Common myeloid progenitor, CD34-positive (primary cell): ENCODE measurements around the gene TOR1AIP1. TPM values are rescaled to one million over a fixed set of nuclear protein-coding genes. Genes with fewer than 3 reads are reported as not detected.
"Not testable (repeated sequence)": the region's sequence is repeated elsewhere in the genome, so short reads cannot be mapped to it uniquely, and the experiment has no call there.

Source experiments
- CTCF ChIA-PET: fragments of 350-600 bp; sonication (Branson Sonifier 250); formaldehyde crosslinking; loops from one replicate; lab custom pipeline; 2021; ENCODE audit warnings: antibody characterized with exemption; lab: Charles Lee
- POLR2A ChIA-PET: fragments of 350-600 bp; sonication (Branson Sonifier 250); formaldehyde crosslinking; loops from one replicate; lab custom pipeline; 2021; ENCODE audit warnings: antibody characterized with exemption; lab: Charles Lee
- DNase-seq, 3 donors: peaks; one replicate each; pipeline versions ENCODE4 v3.0.0 to v3.0.0-alpha.2; 2013
- H3K27ac ChIP-seq, 2 experiments: 1 replicate in 1 of 2; 2 replicates in 1 of 2; pipeline ENCODE4 v1.7.0; 2013; ENCODE audit warnings: inconsistent platforms in 2 of 2, low read length in 2 of 2, mild to moderate bottlenecking in 2 of 2, low read depth in 1 of 2, moderate library complexity in 1 of 2; ENCODE audit not compliant: severe bottlenecking in 2 of 2, insufficient read depth in 1 of 2, poor library complexity in 1 of 2
- H3K27me3 ChIP-seq, 5 experiments: replicated peaks in 2 of 5; 1 replicate in 3 of 5; 2 replicates in 2 of 5; pipeline versions ENCODE4 v1.6.1 to v1.7.0; 2013; ENCODE audit warnings: low read length in 4 of 5, mild to moderate bottlenecking in 2 of 5, moderate library complexity in 2 of 5, inconsistent platforms in 1 of 5; ENCODE audit not compliant: insufficient read depth in 5 of 5, control insufficient read depth in 4 of 5
- H3K36me3 ChIP-seq, 4 experiments: 1 replicate in 2 of 4; 2 replicates in 2 of 4; pipeline versions ENCODE4 v1.6.1 to v1.7.0; 2013; ENCODE audit warnings: low read length in 3 of 4, control low read depth in 1 of 4, mild to moderate bottlenecking in 1 of 4; ENCODE audit not compliant: control insufficient read depth in 4 of 4, insufficient read depth in 4 of 4
- H3K4me1 ChIP-seq, 4 experiments: 1 replicate in 3 of 4; 2 replicates in 1 of 4; pipeline versions ENCODE4 v1.6.1 to v1.7.1; 2013; ENCODE audit warnings: low read length in 3 of 4, mild to moderate bottlenecking in 3 of 4, control low read depth in 1 of 4, inconsistent platforms in 1 of 4, moderate library complexity in 1 of 4; ENCODE audit not compliant: control insufficient read depth in 4 of 4, insufficient read depth in 4 of 4; ENCODE audit errors: control extremely low read depth in 1 of 4
- H3K4me3 ChIP-seq, 7 experiments: 1 replicate in 4 of 7; 2 replicates in 3 of 7; pipeline versions ENCODE4 v1.5.1 to v1.7.0; 2013; ENCODE audit warnings: mild to moderate bottlenecking in 7 of 7, low read length in 6 of 7, moderate library complexity in 6 of 7, inconsistent platforms in 2 of 7, low read depth in 2 of 7, control low read depth in 1 of 7; ENCODE audit not compliant: insufficient read depth in 4 of 7, control insufficient read depth in 1 of 7; ENCODE audit errors: extremely low read depth in 1 of 7
- H3K9me3 ChIP-seq, 5 experiments: 1 replicate in 4 of 5; 2 replicates in 1 of 5; pipeline versions ENCODE4 v1.6.1 to v1.7.1; 2013; ENCODE audit warnings: low read length in 4 of 5, mild to moderate bottlenecking in 2 of 5, inconsistent platforms in 1 of 5, low read depth in 1 of 5, moderate library complexity in 1 of 5; ENCODE audit not compliant: control insufficient read depth in 4 of 5, insufficient read depth in 2 of 5; ENCODE audit errors: control extremely low read depth in 1 of 5
- WGBS: methylation state at CpG from one replicate; pipeline ENCODE4 v1.1.5; 2013; ENCODE audit not compliant: insufficient coverage; 5-methylcytosine and 5-hydroxymethylcytosine counted together
- polyA plus RNA-seq: library from polyadenylated mRNA; unstranded; fragments of 120-200 nt; gene quantifications from one replicate; pipeline ENCODE4 v1.2.1, GENCODE V29; 2013

TOR1AIP1 gene
- polyA plus RNA-seq: 36.9 TPM

DNA sequence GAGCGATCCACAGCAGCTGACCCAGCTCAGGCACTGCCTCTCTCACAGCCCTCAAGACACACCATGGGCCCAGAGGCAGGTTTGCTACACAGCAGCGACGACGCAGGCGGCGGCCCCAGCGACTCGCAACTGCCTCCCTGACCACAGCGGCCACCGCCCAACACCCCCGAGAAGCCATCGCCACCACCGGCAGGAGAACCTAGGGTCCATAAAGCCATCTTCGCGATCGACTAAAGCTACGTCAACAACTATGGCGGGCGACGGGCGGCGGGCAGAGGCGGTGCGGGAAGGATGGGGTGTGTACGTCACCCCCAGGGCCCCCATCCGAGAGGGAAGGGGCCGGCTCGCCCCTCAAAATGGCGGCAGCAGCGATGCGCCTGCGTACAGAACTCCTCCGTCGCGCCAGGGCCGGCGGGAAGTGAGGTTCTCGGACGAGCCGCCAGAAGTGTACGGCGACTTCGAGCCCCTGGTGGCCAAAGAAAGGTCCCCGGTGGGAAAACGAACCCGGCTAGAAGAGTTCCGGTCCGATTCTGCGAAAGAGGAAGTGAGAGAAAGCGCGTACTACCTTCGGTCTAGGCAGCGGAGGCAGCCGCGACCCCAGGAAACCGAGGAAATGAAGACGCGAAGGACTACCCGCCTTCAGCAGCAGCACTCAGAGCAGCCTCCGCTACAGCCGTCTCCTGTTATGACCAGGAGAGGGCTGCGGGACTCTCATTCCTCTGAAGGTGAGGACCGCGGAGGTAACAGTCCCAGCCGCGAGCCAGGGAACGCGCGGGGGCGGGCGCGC is at the start of gene TOR1AIP1:
Gene TOR1AIP1 (plus strand): TSS at position 33 of the 787 bp plus-strand sequence. CDS start 218 bp downstream, at position 251.
- POLR2A ChIA-PET: interaction anchor here (0.7 to 1.8 kb wide), 4 partner anchors 14 to 72 kb away, joined by 3 to 5 read pairs (median 4); partner anchors contain the start of gene CEP350
- under 1% methylated on average over 63 of the region's 72 CpGs for WGBS
- H3K27me3 ChIP-seq: no peaks in the 10 kb centered on the region
- peak within 1 kb of the TSS; percentile 97 to 99 for H3K27ac ChIP-seq
- peaks cover 11 to 34% (median 30%) of the 10 kb centered on the region in 4 experiments for H3K4me1 ChIP-seq
- CTCF ChIA-PET: interaction anchor here (1.6 to 2.4 kb wide), 5 partner anchors 15 to 94 kb away, joined by 4 to 16 read pairs (median 5); no protein-coding TSS in a partner anchor
- peak; percentile 99 to 100 (median 100) for DNase-seq
- H3K9me3 ChIP-seq: no peaks in the 10 kb centered on the region
- H3K36me3 ChIP-seq: peaks cover 4 to 16% (median 9%) of the 10 kb centered on the region in 4 experiments
- peak within 1 kb of the TSS; percentile 82 to 99 (median 96) for H3K4me3 ChIP-seq

DNA sequence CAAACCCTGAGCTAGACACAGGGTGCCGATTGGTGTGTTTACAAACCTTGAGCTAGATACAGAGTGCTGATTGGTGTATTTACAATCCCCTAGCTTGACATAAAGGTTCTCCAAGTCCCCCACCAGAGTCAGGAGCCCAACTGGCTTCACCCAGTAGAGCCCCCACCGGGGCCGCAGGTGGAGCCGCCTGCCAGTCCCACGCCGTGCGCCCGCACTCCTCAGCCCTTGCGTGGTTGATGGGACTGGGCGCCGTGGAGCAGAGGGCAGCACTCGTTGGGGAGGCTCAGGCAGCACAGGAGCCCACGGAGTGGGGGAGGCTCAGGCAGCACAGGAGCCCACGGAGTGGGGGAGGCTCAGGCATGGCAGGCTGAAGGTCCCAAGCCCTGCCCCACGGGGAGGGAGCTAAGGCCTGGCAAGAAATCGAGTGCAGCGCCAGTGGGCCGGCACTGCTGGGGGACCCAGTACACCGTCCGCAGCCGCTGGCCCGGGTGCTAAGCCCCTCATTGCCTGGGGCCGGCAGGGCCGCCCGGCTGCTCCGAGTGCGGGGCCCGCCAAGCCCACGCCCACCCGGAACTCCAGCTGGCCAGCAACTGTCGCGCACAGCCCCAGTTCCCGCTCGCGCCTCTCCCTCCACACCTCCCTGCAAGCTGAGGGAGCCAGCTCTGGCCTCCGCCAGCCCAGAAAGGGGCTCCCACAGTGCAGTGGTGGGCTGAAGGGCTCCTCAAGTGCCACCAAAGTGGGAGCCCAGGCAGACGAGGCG is 45.2 kb upstream of the TOR1AIP1 start:
- H3K27ac ChIP-seq, POLR2A ChIA-PET, DNase-seq, H3K9me3 ChIP-seq, H3K27me3 ChIP-seq, H3K4me1 ChIP-seq, H3K4me3 ChIP-seq, H3K36me3 ChIP-seq: not testable (repeated sequence)
- CTCF ChIA-PET: interaction anchor here (0.8 to 2.3 kb wide), 3 partner anchors 9 to 22 kb away, joined by 3 to 9 read pairs (median 3); no protein-coding TSS in a partner anchor
- 94% methylated on average over 36 of the region's 38 CpGs for WGBS

- CTCF ChIA-PET: no interaction called here
- H3K4me3 ChIP-seq: no peak overlapping the region
- peaks cover 2 to 15% (median 9%) of the 10 kb centered on the region in 4 experiments for H3K36me3 ChIP-seq
- no peak for DNase-seq
- no peak overlapping the region for H3K27ac ChIP-seq
- H3K9me3 ChIP-seq: no peaks in the 10 kb centered on the region
- 86% methylated on average over 3 of the region's 3 CpGs for WGBS
- H3K27me3 ChIP-seq: no peaks in the 10 kb centered on the region
- POLR2A ChIA-PET: no interaction called here
- no peaks in the 10 kb centered on the region for H3K4me1 ChIP-seq
Measured at GRCh38 chr1:179840107-179840506, 42.0 kb upstream of the TOR1AIP1 start.

GRCh38 chr1:179848233-179848632 is 33.9 kb upstream of the TOR1AIP1 start:
- Histone ChIP-seq H3K4me1 (no peaks in the 10 kb centered on the region), H3K4me3 (no peak overlapping the region), H3K9me3 (no peaks in the 10 kb centered on the region), H3K27ac (no peak overlapping the region), H3K36me3 (peaks cover 20 to 56% (median 35%) of the 10 kb centered on the region in 4 experiments), H3K27me3 (no peaks in the 10 kb centered on the region)
- ChIA-PET CTCF (no interaction called here), POLR2A (no interaction called here)
- 100% methylated on average over 3 of the region's 3 CpGs for WGBS
- DNase-seq: no peak

- ChIA-PET POLR2A (no interaction called here), CTCF (interaction anchor here (1.8 kb wide), 1 partner anchor 14 kb away, joined by 10 read pairs; no protein-coding TSS in a partner anchor)
- H3K4me1 ChIP-seq: no peaks in the 10 kb centered on the region
- no peak for DNase-seq
- H3K27ac ChIP-seq: no peak overlapping the region
- no CpG with 5 or more reads among the region's 1 CpG for WGBS
- H3K36me3 ChIP-seq: peaks cover 13 to 51% (median 28%) of the 10 kb centered on the region in 4 experiments
- no peak overlapping the region for H3K4me3 ChIP-seq
- H3K9me3 ChIP-seq: no peaks in the 10 kb centered on the region
- no peaks in the 10 kb centered on the region for H3K27me3 ChIP-seq
Measured at GRCh38 chr1:179853102-179853501, 29.0 kb upstream of the TOR1AIP1 start.

DNA sequence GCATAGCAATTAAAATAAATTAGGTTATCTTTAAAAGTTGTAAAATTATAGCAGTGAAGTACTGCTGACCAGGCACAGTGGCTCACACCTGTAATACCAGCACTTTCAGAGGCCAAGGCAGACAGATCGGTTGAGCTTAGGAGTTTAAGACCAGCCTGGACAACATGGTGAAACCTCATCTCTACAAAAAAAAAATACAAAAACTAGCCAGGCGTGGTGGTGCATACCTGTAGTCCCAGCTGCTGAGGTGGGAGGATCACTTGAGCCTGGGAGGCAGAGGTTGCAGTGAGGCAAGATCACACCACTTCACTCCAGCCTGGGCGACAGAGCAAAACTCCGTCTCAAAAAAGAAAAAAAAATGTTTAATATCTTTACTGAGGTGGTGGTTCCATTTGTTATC is 26.3 kb upstream of the TOR1AIP1 start:
- H3K4me3 ChIP-seq, POLR2A ChIA-PET, H3K27me3 ChIP-seq, CTCF ChIA-PET, H3K4me1 ChIP-seq, DNase-seq, H3K27ac ChIP-seq, H3K9me3 ChIP-seq: not testable (repeated sequence)
- peaks cover 5 to 35% (median 18%) of the 10 kb centered on the region in 4 experiments for H3K36me3 ChIP-seq
- WGBS: 100% methylated on average over 1 of the region's 4 CpGs
